Measurements from ENCODE around the gene PBX3. TPM values are rescaled to one million over a fixed set of nuclear protein-coding genes. Genes with fewer than 3 reads are reported as not detected.

Gene PBX3
- total RNA-seq, 1 donor from 2014 or later, result 71.6 TPM

GRCh38 chr9:125960626-125961025, 213.5 kb downstream of the PBX3 start:
- DNase-seq (ENCODE audit: low read depth, low spot score), result no peak
- H3K4me3 Mint-ChIP-seq, result no peak overlapping the region
- H3K27ac Mint-ChIP-seq (ENCODE audit: unreplicated experiment), result peak overlapping the region; percentile 24
- no peaks in the 10 kb centered on the region for H3K9me3 Mint-ChIP-seq
- TF ChIP-seq CTCF (conservative IDR thresholded peaks at IDR 0.05), result no peak
- H3K27me3 Mint-ChIP-seq (ENCODE audit: low read depth), result no peaks in the 10 kb centered on the region
- peaks cover 11% of the 10 kb centered on the region for H3K36me3 Mint-ChIP-seq (ENCODE audit: low read depth)
- peaks cover 15% of the 10 kb centered on the region for H3K4me1 Mint-ChIP-seq

GRCh38 chr9:125961072-125961471, 213.9 kb downstream of the PBX3 start:
- peaks cover 11% of the 10 kb centered on the region for H3K36me3 Mint-ChIP-seq (ENCODE audit: low read depth)
- no peaks in the 10 kb centered on the region for H3K27me3 Mint-ChIP-seq (ENCODE audit: low read depth)
- H3K9me3 Mint-ChIP-seq, result no peaks in the 10 kb centered on the region
- H3K27ac Mint-ChIP-seq (ENCODE audit: unreplicated experiment), result peak overlapping the region; percentile 24
- DNase-seq (ENCODE audit: low read depth, low spot score), result no peak
- no peak overlapping the region for H3K4me3 Mint-ChIP-seq
- TF ChIP-seq CTCF (conservative IDR thresholded peaks at IDR 0.05), result no peak
- peaks cover 15% of the 10 kb centered on the region for H3K4me1 Mint-ChIP-seq

GRCh38 chr9:125963932-125964331, 216.8 kb downstream of the PBX3 start:
- no peak for TF ChIP-seq CTCF (conservative IDR thresholded peaks at IDR 0.05)
- no peak for DNase-seq (ENCODE audit: low read depth, low spot score)
- Mint-ChIP-seq H3K9me3 (no peaks in the 10 kb centered on the region), H3K27ac (ENCODE audit: unreplicated experiment) (no peak overlapping the region), H3K4me3 (no peak overlapping the region), H3K27me3 (ENCODE audit: low read depth) (no peaks in the 10 kb centered on the region), H3K36me3 (ENCODE audit: low read depth) (peaks cover 12% of the 10 kb centered on the region), H3K4me1 (peaks cover 15% of the 10 kb centered on the region)

- no peak overlapping the region for H3K4me3 Mint-ChIP-seq
- H3K4me1 Mint-ChIP-seq, result peaks cover 15% of the 10 kb centered on the region
Measured at GRCh38 chr9:125964702-125965225, 217.6 kb downstream of the PBX3 start.

GRCh38 chr9:125965477-125965876, 218.3 kb downstream of the PBX3 start:
- peaks cover 12% of the 10 kb centered on the region for H3K36me3 Mint-ChIP-seq (ENCODE audit: low read depth)
- H3K4me1 Mint-ChIP-seq, result peaks cover 10% of the 10 kb centered on the region
- H3K9me3 Mint-ChIP-seq, result no peaks in the 10 kb centered on the region
- H3K4me3 Mint-ChIP-seq, result no peak overlapping the region
- DNase-seq (ENCODE audit: low read depth, low spot score), result no peak
- TF ChIP-seq CTCF (conservative IDR thresholded peaks at IDR 0.05), result no peak
- H3K27me3 Mint-ChIP-seq (ENCODE audit: low read depth), result no peaks in the 10 kb centered on the region
- H3K27ac Mint-ChIP-seq (ENCODE audit: unreplicated experiment), result no peak overlapping the region

More at GRCh38 chr9:125964702-125965225, 217.6 kb downstream of the PBX3 start:
- no peak for DNase-seq (ENCODE audit: low read depth, low spot score)
- Mint-ChIP-seq H3K36me3 (ENCODE audit: low read depth) (peaks cover 12% of the 10 kb centered on the region), H3K27ac (ENCODE audit: unreplicated experiment) (no peak overlapping the region), H3K27me3 (ENCODE audit: low read depth) (no peaks in the 10 kb centered on the region), H3K9me3 (no peaks in the 10 kb centered on the region)
- no peak for TF ChIP-seq CTCF (conservative IDR thresholded peaks at IDR 0.05)
